GM18909 (cell line): Measurements from ENCODE around the gene ERVW-1.

ENCODE experiments used
- ATAC-seq: cut with Tn5 transposase; IDR thresholded peaks from one replicate; pipeline ENCODE4 v1.9.1; 2021; ENCODE audit warnings: mild to moderate bottlenecking; ENCODE audit not compliant: unreplicated experiment, poor library complexity

Gene ERVW-1

GRCh38 chr7:92435542-92435941 is 42.2 kb downstream of the ERVW-1 start:
- ATAC-seq, result no peak

GRCh38 chr7:92433019-92433418 is 44.7 kb downstream of the ERVW-1 start:
- no peak for ATAC-seq

- ATAC-seq, result no peak
Observed at GRCh38 chr7:92432299-92432946, 45.3 kb downstream of the ERVW-1 start.

- no peak for ATAC-seq
Observed at GRCh38 chr7:92427193-92427592, 50.6 kb downstream of the ERVW-1 start.

GRCh38 chr7:92425311-92425947 is 52.3 kb downstream of the ERVW-1 start:
- no peak for ATAC-seq

- no peak for ATAC-seq
Observed at GRCh38 chr7:92423710-92424131, 54.0 kb downstream of the ERVW-1 start.

GRCh38 chr7:92422926-92423325 is 54.8 kb downstream of the ERVW-1 start:
- ATAC-seq, result no peak

GRCh38 chr7:92421676-92422435 is 55.9 kb downstream of the ERVW-1 start:
- no peak for ATAC-seq
